Left ventricle myocardium inferior (tissue), 1 donor: ENCODE results near the gene YY1. TPM values are rescaled to one million over a fixed set of nuclear protein-coding genes. Genes with fewer than 3 reads are reported as not detected.
"Not testable (repeated sequence)": the region's sequence is repeated elsewhere in the genome, so short reads cannot be mapped to it uniquely, and the experiment has no call there.

Source experiments
- DNase-seq: peaks from one replicate; pipeline ENCODE4 v3.0.0-alpha.2; 2020
- H3K27ac ChIP-seq: fragments of 200-600 bp; replicated peaks from 2 replicates; pipeline ENCODE4 v1.8.0; 2021
- H3K27me3 ChIP-seq: fragments of 200-600 bp; 2 replicates; pipeline ENCODE4 v1.8.0; 2021; ENCODE audit warnings: low read depth
- H3K36me3 ChIP-seq: fragments of 200-600 bp; 2 replicates; pipeline ENCODE4 v1.8.0; 2021
- H3K4me1 ChIP-seq: fragments of 200-600 bp; 2 replicates; pipeline ENCODE4 v1.8.0; 2021
- H3K4me3 ChIP-seq: fragments of 200-600 bp; 2 replicates; pipeline ENCODE4 v1.8.0; 2021; ENCODE audit warnings: mild to moderate bottlenecking, moderate library complexity
- H3K9me3 ChIP-seq: fragments of 200-600 bp; replicated peaks from 2 replicates; pipeline ENCODE4 v1.8.0; 2021
- intact Hi-C: fragments of 100-400 bp; cut with micrococcal nuclease; formaldehyde crosslinking; loops from one replicate; pipeline ENCODE4 v1.11.0; 2022
- total RNA-seq: library from RNA; stranded (reverse); fragmentation: NEBNext Ultra II Directional; extraction: Animal tissue kit (Norgen Biotek cat#: 25700); gene quantifications from one replicate; pipeline ENCODE4 v1.2.1, GENCODE V29; 2021
- TF ChIP-seq, protein P1 (sequence below): fragments of 200-600 bp; IDR thresholded peaks from 2 replicates; pipeline ENCODE4 v1.8.0; 2021; ENCODE audit warnings: antibody characterized with exemption, mild to moderate bottlenecking, borderline replicate concordance
- donor health status: DM: no; HTN: yes; CAD: no; lungs with severe emphysema.

The YY1 gene
- total RNA-seq, 1 donor from 2014 or later: 44.7 TPM

DNA sequence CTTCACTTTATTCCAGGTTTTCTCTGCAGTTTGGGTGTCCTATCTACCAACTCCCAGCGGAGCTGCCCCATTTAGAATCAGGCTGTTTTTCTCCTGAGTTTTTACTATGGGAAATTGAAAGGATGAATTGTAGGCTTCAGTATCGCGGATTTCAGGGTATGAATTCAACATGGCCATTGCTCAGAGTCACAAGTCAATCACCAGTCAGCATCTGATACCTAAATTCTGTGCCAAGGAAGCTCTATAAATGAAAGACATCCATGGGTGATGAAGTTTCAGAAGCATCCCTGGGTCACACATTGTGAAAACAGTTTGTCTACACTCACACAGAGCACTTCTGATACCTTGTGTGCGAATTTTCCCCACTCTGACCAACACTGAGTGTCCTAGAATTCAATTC lies 35.8 kb upstream of the YY1 start:
- no peak for DNase-seq
- no peaks in the 10 kb centered on the region for H3K27me3 ChIP-seq

DNA sequence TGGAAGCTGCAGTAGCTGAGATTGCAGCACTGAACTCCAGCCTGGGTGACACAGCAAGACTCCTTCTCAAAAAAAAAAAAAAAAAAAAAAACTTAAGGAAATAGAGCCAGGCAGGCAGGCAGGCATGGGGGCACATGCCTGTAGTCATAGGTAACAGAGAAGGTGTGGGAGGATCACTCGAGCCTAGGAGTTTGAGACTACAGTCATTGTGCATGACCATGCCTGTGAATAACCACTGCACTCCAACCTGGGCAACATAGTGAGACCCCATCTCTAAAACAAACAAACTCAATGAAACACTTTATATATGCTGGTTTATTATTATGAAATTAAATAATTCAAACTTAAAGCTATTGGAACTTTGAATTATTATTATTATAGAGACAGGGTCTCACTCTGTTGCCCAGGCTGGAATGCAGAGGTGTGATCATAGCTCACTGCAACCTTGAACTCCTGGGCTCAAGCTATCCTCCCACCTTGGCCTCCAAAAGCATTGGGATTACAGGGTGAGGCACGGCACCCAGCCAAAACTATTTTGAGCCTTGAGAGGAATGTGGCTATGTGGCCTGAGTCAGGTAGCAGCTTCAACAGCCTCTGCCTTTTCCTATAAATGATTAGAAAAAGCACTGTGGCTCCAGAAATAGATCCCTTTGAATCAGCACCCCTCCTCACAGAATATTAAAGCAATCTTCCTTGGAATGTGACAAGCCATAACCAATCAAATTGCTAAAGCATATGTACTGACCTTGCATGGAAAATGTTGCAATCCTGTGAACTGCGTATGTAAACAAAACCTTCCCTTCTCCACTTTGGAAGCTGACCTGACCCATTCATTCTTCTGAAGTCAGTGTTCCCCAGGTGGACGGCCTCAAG lies 34.7 kb upstream of the YY1 start:
- no peaks in the 10 kb centered on the region for H3K9me3 ChIP-seq
- no peak overlapping the region for H3K4me3 ChIP-seq
- no peak for DNase-seq
- H3K27ac ChIP-seq: no peak overlapping the region
- H3K4me1 ChIP-seq: peaks cover 4% of the 10 kb centered on the region
- no peaks in the 10 kb centered on the region for H3K36me3 ChIP-seq
- H3K27me3 ChIP-seq: no peaks in the 10 kb centered on the region
- TF ChIP-seq, protein P1, sequence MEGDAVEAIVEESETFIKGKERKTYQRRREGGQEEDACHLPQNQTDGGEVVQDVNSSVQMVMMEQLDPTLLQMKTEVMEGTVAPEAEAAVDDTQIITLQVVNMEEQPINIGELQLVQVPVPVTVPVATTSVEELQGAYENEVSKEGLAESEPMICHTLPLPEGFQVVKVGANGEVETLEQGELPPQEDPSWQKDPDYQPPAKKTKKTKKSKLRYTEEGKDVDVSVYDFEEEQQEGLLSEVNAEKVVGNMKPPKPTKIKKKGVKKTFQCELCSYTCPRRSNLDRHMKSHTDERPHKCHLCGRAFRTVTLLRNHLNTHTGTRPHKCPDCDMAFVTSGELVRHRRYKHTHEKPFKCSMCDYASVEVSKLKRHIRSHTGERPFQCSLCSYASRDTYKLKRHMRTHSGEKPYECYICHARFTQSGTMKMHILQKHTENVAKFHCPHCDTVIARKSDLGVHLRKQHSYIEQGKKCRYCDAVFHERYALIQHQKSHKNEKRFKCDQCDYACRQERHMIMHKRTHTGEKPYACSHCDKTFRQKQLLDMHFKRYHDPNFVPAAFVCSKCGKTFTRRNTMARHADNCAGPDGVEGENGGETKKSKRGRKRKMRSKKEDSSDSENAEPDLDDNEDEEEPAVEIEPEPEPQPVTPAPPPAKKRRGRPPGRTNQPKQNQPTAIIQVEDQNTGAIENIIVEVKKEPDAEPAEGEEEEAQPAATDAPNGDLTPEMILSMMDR: no peak
- intact Hi-C loops: no loop called here

More for the DNA sequence above, 35.8 kb upstream of the YY1 start:
- TF ChIP-seq, protein P1: no peak
- intact Hi-C loops: no loop called here
- H3K27ac ChIP-seq: peak overlapping the region; percentile 24
- no peaks in the 10 kb centered on the region for H3K36me3 ChIP-seq
- no peaks in the 10 kb centered on the region for H3K9me3 ChIP-seq
- peaks cover 4% of the 10 kb centered on the region for H3K4me1 ChIP-seq
- no peak overlapping the region for H3K4me3 ChIP-seq

DNA sequence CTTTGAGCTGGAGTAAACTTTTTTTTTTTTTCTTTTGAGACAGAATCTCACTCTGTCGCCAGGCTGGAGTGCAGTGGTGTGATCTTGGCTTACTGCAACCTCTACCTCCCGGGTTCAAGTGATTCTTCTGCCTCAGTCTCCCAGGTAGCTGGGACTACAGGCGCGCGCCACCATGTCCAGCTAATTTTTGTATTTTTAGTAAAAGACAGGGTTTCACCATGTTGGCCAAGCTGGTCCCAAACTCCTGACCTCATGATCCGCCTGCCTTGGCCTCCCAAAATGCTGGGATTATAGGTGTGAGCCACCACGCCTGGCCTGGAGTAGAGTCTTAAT lies 34.1 kb upstream of the YY1 start:
- DNase-seq, H3K9me3 ChIP-seq, H3K27ac ChIP-seq, H3K27me3 ChIP-seq, H3K4me3 ChIP-seq, H3K4me1 ChIP-seq, H3K36me3 ChIP-seq, intact Hi-C loops: not testable (repeated sequence)

DNA sequence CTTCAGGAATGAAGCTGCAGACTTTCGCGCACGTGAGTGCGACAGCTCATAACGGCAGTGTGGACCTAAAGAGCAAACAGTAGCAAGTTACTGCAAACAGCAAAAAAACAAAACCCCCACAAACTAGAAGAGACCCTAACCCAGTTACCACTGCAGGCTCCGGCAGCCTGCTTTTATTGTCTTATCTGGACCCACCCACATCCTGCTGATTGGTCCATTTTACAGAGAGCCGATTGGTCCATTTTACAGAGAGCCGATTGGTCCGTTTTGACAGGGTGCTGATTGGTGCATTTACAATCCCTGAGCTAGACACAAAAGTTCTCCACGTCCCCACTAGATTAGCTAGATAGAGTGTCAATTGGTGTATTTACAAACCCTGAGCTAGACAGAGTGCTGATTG lies 31.4 kb upstream of the YY1 start:
- H3K27me3 ChIP-seq, H3K36me3 ChIP-seq, H3K4me1 ChIP-seq, DNase-seq, intact Hi-C loops, H3K9me3 ChIP-seq, H3K27ac ChIP-seq, H3K4me3 ChIP-seq: not testable (repeated sequence)

DNA sequence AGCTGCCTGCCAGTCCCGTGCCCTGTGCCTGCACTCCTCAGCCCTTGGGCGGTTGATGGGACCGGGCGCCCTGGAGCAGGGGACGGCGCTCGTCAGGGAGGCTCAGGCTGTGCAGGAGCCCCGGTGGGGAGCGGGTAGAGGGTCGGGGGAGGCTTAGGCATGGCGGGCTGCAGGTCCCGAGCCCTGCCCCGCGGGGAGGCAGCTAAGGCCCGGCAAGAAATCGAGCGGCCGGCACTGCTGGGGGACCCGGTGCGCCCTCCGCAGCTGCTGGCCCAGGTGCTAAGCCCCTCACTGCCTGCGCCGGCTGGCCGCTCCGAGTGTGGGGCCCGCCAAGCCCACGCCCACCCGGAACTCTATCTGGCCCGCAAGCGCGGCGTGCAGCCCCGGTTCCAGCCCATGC lies 30.8 kb upstream of the YY1 start:
- DNase-seq, H3K36me3 ChIP-seq, H3K9me3 ChIP-seq, H3K4me3 ChIP-seq, intact Hi-C loops, H3K4me1 ChIP-seq, H3K27ac ChIP-seq, H3K27me3 ChIP-seq: not testable (repeated sequence)

DNA sequence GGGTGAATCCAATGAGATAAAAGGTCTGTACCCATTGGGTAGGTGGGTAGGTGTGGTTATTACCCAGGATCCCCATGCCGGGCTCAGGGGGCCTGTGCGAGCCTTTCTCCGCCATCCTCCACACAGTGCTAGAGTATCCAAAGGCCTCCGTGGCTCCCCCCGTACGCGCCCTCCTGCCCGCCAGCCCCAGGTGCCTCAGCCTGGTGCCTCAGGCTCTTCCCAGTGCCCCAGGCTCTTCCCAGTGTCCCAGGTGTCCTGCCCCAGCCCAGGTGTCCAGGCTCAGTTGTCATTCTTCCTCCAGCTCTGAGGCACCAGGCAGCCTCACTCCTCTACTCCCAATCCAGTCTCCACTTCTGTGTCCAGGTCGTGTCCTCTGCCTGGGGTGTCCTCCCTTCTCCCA lies 27.6 kb upstream of the YY1 start:
- no peak overlapping the region for H3K27ac ChIP-seq
- TF ChIP-seq, protein P1: no peak
- DNase-seq: no peak

DNA sequence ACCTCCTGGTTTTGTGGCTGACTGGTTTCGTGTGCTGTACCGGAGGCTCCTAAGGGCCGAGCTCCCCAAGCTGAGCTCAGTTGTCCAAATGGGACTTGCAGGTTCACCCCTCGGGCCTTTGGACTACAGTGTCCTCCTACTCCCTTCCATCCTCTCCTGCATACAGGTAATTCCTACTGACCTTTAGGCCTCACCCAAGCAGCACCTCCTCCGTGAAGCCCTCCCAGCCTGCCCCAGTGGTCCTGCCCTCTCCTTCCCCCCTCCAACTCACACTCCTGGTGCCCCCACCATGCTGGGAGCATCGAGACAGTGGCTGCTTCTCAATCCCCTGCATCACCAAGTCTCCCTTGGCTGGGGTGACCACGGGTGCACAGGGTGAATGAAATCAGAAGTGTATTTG lies 27.1 kb upstream of the YY1 start:
- no peak overlapping the region for H3K27ac ChIP-seq
- H3K4me3 ChIP-seq: no peak overlapping the region
- H3K27me3 ChIP-seq: no peaks in the 10 kb centered on the region
- intact Hi-C loops: no loop called here
- no peaks in the 10 kb centered on the region for H3K9me3 ChIP-seq
- TF ChIP-seq, protein P1: no peak
- DNase-seq: no peak
- peaks cover 18% of the 10 kb centered on the region for H3K4me1 ChIP-seq
- no peaks in the 10 kb centered on the region for H3K36me3 ChIP-seq

More for the DNA sequence above, 27.6 kb upstream of the YY1 start:
- peaks cover 18% of the 10 kb centered on the region for H3K4me1 ChIP-seq
- no peak overlapping the region for H3K4me3 ChIP-seq
- H3K27me3 ChIP-seq: no peaks in the 10 kb centered on the region
- no peaks in the 10 kb centered on the region for H3K36me3 ChIP-seq
- intact Hi-C loops: no loop called here
- H3K9me3 ChIP-seq: no peaks in the 10 kb centered on the region
